Measurements from ENCODE around the gene G3BP2. TPM values are rescaled to one million over a fixed set of nuclear protein-coding genes. Genes with fewer than 3 reads are reported as not detected.

Gene G3BP2
- total RNA-seq, 2 donors from 2014 or later, result 165 to 183 TPM

- Histone ChIP-seq H3K9ac (ENCODE audit: low read depth in 2 of 2, low read length in 2 of 2) (no peak overlapping the region), H3K36me3 (no peaks in the 10 kb centered on the region), H3K4me3 (no peak overlapping the region), H3K27me3 (no peaks in the 10 kb centered on the region), H3K27ac (no peak overlapping the region), H3K4me1 (no peaks in the 10 kb centered on the region), H3K9me3 (no peaks in the 10 kb centered on the region)
- intact Hi-C loops (cut with DNase I), result no loop called here
- no peak for DNase-seq
- TF ChIP-seq CTCF (IDR thresholded peaks at IDR 0.05), result no peak
Observed at GRCh38 chr4:75605928-75606327, 67.3 kb downstream of the G3BP2 start.

GRCh38 chr4:75599647-75600046, 73.6 kb downstream of the G3BP2 start:
- H3K27ac ChIP-seq, result no peak overlapping the region
- no peaks in the 10 kb centered on the region for H3K27me3 ChIP-seq
- no peak overlapping the region for H3K4me3 ChIP-seq
- no peak overlapping the region for H3K9ac ChIP-seq (ENCODE audit: low read depth in 2 of 2, low read length in 2 of 2)
- intact Hi-C loops (cut with DNase I), result no loop called here
- TF ChIP-seq CTCF (IDR thresholded peaks at IDR 0.05), result no peak
- no peaks in the 10 kb centered on the region for H3K9me3 ChIP-seq
- no peaks in the 10 kb centered on the region for H3K36me3 ChIP-seq
- H3K4me1 ChIP-seq, result no peaks in the 10 kb centered on the region
- no peak for DNase-seq

- no peak for DNase-seq
- Histone ChIP-seq H3K36me3 (no peaks in the 10 kb centered on the region), H3K9ac (ENCODE audit: low read depth in 2 of 2, low read length in 2 of 2) (no peak overlapping the region), H3K27ac (no peak overlapping the region), H3K9me3 (no peaks in the 10 kb centered on the region), H3K27me3 (no peaks in the 10 kb centered on the region), H3K4me1 (no peaks in the 10 kb centered on the region), H3K4me3 (no peak overlapping the region)
- intact Hi-C loops (cut with DNase I), result no loop called here
- no peak for TF ChIP-seq CTCF (IDR thresholded peaks at IDR 0.05)
Observed at GRCh38 chr4:75598390-75598789, 74.8 kb downstream of the G3BP2 start.

GRCh38 chr4:75596061-75596460, 77.2 kb downstream of the G3BP2 start:
- no peak for TF ChIP-seq CTCF (IDR thresholded peaks at IDR 0.05)
- H3K36me3 ChIP-seq, result no peaks in the 10 kb centered on the region
- DNase-seq, result no peak
- H3K4me1 ChIP-seq, result no peaks in the 10 kb centered on the region
- intact Hi-C loops (cut with DNase I), result no loop called here
- no peaks in the 10 kb centered on the region for H3K27me3 ChIP-seq
- no peak overlapping the region for H3K27ac ChIP-seq
- H3K9me3 ChIP-seq, result no peaks in the 10 kb centered on the region
- no peak overlapping the region for H3K9ac ChIP-seq (ENCODE audit: low read depth in 2 of 2, low read length in 2 of 2)
- H3K4me3 ChIP-seq, result no peak overlapping the region

GRCh38 chr4:75593393-75593792, 79.8 kb downstream of the G3BP2 start:
- intact Hi-C loops (cut with DNase I), result no loop called here
- Histone ChIP-seq H3K36me3 (no peaks in the 10 kb centered on the region), H3K9ac (ENCODE audit: low read depth in 2 of 2, low read length in 2 of 2) (no peak overlapping the region)

More at GRCh38 chr4:75593393-75593792, 79.8 kb downstream of the G3BP2 start:
- no peaks in the 10 kb centered on the region for H3K9me3 ChIP-seq
- H3K27me3 ChIP-seq, result no peaks in the 10 kb centered on the region
- no peak for TF ChIP-seq CTCF (IDR thresholded peaks at IDR 0.05)
- H3K27ac ChIP-seq, result no peak overlapping the region
- H3K4me3 ChIP-seq, result no peak overlapping the region
- DNase-seq, result no peak
- H3K4me1 ChIP-seq, result no peaks in the 10 kb centered on the region

Other genes with a start within 250 kb of the G3BP2 start
- 10 to 100 TPM; 31.4 to 41.2 TPM for gene RCHY1, start 159.0 kb downstream of the G3BP2 start, total RNA-seq
- 10 to 100 TPM; 11.0 to 13.2 TPM for gene THAP6, start 158.9 kb downstream of the G3BP2 start, total RNA-seq
- gene ODAPH, start 117.3 kb downstream of the G3BP2 start, total RNA-seq, result not detected
- gene CDKL2, start 42.9 kb downstream of the G3BP2 start, total RNA-seq, result 1 to 10 TPM; 1.1 to 2.0 TPM
- gene USO1, start 51.2 kb upstream of the G3BP2 start, total RNA-seq, result 10 to 100 TPM; 54.7 to 63.0 TPM
- not detected for gene PPEF2, start 229.0 kb upstream of the G3BP2 start, total RNA-seq

Measured in colonic mucosa (tissue), 4 donors.